GM18861 (cell line): ENCODE data around the gene NPC1.

Source experiments
- ATAC-seq: cut with Tn5 transposase; IDR thresholded peaks from one replicate; pipeline ENCODE4 v1.9.1; 2021; ENCODE audit not compliant: unreplicated experiment

Gene NPC1

GRCh38 chr18:23609390-23610023 is 23.2 kb upstream of the NPC1 start:
- ATAC-seq: no peak

GRCh38 chr18:23608211-23608610 is 21.9 kb upstream of the NPC1 start:
- ATAC-seq: no peak

DNA sequence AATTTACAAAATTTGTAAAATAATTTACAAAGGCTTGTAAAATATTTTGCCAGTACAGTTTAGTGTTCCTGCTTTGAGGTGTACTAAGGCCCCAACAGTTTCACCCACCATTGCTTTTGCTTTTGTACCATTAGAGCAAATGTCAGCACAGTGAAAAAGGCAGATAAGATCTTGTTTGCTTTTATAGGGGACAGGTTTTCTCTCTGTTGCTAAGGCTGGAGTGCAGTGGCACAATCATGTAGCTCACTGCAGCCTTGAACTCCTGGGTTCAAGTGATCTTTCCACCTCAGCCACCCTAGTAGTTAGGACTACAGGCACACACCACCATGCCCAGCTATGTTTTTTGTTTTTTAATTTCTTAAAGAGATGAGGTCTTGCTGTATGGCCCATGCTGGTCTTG is 19.6 kb upstream of the NPC1 start:
- ATAC-seq: no peak

GRCh38 chr18:23599809-23600208 is 13.5 kb upstream of the NPC1 start:
- no peak for ATAC-seq

DNA sequence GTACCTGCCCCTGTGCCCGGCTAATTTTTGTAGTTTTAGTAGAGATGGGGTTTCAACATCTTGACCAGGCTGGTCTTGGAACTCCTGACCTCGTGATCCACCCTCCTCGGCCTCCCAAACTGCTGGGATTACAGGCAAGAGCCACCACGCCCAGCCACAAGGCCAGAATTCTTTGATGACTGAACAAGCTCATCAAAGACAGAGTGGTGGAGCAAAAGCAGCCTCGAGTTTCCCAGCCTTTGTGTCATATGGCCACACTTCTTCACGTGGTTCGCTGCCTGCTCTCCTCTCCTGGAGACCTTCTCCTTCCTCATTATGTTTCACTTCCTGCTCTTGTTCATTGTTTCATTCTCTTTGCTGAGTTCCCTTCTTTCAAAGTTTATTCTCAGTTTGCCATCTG is 9.9 kb upstream of the NPC1 start:
- no peak for ATAC-seq

DNA sequence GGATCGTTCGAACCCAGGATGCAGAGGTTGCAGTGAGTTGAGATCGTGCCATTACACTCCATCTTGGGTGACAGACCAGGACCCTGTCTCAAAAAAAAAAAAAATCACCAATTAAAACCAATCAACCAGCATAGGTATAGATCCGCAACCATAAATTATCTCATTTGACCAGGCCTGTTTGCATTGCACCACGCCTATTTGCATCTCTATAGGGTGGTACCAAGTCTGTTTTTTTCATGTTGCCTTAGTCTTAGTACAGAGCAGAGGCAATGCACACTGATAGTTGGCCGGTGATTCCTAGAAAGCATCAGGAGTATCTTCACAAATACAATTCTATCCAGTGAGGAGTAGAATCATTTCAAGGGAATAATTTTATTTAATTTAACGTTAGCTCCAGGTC is 9.3 kb upstream of the NPC1 start:
- ATAC-seq: no peak

DNA sequence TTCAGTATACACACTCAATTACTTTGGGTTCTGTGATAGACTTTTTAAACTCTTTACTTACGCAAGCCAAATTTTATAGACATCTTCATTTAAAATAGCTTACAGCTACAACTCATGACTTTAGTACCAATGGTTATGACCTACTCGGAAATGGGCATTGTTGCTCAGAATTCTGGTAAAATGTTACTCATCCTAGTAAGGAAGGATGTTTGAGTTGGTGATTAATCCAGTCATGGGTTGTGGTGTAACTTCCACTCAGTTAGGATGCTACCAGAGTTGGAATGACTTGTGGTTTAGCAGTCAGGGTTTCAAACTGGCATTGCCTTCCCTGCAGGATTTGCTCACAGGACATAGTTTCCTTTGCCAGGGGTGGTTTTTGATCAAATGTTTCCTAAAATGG is 7.4 kb upstream of the NPC1 start:
- ATAC-seq: no peak

GRCh38 chr18:23592911-23593310 is 6.6 kb upstream of the NPC1 start:
- no peak for ATAC-seq

- no peak for ATAC-seq
Measured at GRCh38 chr18:23591011-23591410, 4.7 kb upstream of the NPC1 start.

GRCh38 chr18:23588836-23589560 is 2.7 kb upstream of the NPC1 start:
- no peak for ATAC-seq

DNA sequence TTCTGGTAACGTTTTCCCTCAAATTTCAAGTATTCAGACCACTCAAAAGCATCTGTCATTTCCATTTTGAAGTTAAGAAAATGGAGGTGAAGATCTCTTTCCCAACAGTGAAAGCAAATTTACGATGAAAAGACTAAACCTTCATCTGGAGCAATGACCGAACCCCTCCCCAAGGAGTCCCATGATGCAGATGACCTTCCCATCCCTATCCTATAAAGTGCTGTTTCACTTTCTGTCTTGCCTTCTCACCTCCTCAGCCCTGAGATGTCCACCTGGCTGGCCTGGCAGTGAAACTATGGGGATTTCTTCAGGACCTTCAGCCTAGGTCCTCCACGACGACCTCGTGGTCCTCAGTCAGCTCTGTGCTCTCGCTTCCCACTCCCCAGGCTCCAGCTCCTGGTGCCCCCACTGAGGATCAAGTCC is 925 bp upstream of the NPC1 start:
- no peak for ATAC-seq

DNA sequence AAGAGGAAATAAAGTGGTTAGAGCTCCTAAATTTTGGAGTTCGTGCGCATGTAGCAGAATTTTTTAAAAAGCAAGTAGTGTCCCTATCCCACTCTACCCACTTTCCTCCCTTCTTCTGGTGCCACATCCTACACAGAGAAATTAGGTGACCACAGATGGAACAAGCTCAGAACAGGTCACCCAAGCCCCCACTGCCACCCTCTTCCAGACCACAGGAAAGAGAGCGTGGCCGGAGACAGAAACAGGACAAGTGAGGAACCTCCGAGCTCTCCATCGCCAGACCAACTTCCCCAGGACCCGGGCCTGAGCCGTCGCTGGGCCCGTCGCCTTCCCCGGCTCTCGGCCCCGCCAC is 433 bp downstream of the NPC1 start:
- no peak for ATAC-seq

DNA sequence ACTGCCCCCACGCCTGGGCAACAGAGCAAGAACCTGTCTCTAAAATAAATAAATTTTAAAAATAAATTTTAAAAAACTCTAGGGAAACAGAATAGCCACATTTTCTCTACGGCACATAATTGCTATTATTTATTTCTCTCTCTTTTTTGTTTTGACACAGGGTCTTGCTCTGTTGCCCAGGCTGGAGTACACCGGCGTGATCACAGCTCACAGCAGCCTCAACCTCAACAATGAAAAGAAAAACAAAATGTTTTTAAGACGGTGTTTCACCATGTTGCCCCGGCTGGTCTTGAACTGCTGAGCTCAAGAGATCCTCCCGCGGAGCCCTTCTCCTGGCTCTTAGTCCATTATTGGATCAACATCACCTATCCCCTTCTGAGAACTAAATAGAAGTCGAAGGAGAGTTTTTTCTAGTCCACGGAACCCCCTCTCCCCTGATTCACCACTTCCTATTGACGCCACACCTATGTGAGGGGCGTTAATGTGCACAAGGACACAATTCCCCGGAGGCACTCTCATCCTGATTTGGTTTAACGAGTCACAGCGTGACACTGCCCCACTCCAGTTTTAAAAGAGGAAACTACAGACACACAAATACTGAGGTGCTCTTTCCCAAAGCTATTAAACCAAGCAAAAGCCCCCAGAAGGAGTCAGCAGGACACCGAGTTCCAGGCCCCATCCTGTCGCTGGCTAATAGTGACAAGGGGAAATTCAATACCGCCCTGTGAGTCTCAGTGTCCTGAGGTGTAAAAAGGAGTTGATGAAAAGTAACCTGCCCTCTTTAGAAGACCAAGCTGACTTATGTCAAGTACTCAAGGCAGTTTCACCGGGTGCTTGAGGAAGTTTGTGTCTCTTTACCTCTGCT is 1.1 kb downstream of the NPC1 start:
- ATAC-seq: no peak

- ATAC-seq: no peak
Measured at GRCh38 chr18:23584019-23584983, 2.0 kb downstream of the NPC1 start.

GRCh38 chr18:23583071-23583865 is 3.0 kb downstream of the NPC1 start:
- no peak for ATAC-seq

DNA sequence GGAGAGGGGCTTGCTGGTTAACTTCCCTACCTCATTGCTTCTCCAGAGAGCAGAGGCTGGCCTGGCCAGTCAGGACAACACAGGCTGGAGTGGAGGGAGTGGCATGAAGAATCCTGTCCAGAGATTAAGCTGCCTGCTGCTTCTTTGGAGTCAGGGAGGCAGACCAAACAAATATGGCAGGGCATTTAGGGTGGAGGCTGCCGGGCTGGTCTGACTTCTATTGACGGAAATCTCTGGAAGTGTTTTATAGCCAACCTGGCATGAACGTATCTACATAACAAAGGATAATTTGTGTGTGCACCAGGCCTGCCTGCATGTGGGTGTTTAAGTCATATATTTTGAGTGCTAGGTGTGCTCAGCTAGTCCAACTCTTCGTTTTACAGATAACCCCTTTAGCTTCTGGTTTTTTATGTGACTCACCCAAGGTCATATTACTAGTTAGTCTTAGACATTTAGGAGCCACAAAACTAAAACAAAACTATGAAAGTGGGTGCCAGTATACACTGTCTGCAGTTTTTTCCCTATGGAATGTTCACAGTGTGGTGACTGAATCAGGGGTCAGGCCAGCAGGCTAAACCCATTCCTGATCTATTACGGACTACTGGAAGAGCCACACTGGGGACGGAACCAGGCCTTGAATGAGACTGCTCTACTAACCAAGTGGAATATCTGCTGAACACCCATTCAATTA is 5.5 kb downstream of the NPC1 start:
- no peak for ATAC-seq

- ATAC-seq: no peak
Measured at GRCh38 chr18:23578891-23579653, 7.2 kb downstream of the NPC1 start.

GRCh38 chr18:23578067-23578701 is 8.1 kb downstream of the NPC1 start:
- ATAC-seq: no peak
